Lower leg skin (tissue), 3 donors: ENCODE data around the gene ZFHX3.

Experiments
- CTCF ChIP-seq, 3 donors: fragments of 450-650 bp; IDR thresholded peaks; one replicate each; pipeline ENCODE4 v1.5.1; 2016; ENCODE audit warnings: antibody characterized with exemption in 3 of 3, mild to moderate bottlenecking in 3 of 3, moderate library complexity in 2 of 3
- POLR2A ChIP-seq, 2 donors: fragments of 450-650 bp; IDR thresholded peaks; one replicate each; pipeline ENCODE4 v1.6.1; 2016 to 2017; ENCODE audit warnings: antibody characterized with exemption in 2 of 2, mild to moderate bottlenecking in 1 of 2, moderate library complexity in 1 of 2

GRCh38 chr16:72948238-72948829 is 99.6 kb downstream of the ZFHX3 start:
- TF ChIP-seq CTCF (IDR thresholded peaks at IDR 0.05) (no peak), POLR2A (IDR thresholded peaks at IDR 0.05) (no peak)
